Measurements from ENCODE around the gene DOCK2. TPM values are rescaled to one million over a fixed set of nuclear protein-coding genes. Genes with fewer than 3 reads are reported as not detected.

DOCK2 gene
- total RNA-seq, 1 donor = 6.2 TPM

- Histone ChIP-seq H3K36me3 (ENCODE audit: insufficient read depth, low read length) (no peaks in the 10 kb centered on the region), H3K4me1 (ENCODE audit: insufficient read depth, low read length) (no peaks in the 10 kb centered on the region), H3K27ac (ENCODE audit: low read depth, low read length) (no peak overlapping the region), H4K20me1 (ENCODE audit: insufficient read depth, low read length) (no peaks in the 10 kb centered on the region), H3K4me2 (ENCODE audit: insufficient read depth, low read length) (no peak overlapping the region), H3K27me3 (ENCODE audit: insufficient read depth, low read length) (peaks cover 11% of the 10 kb centered on the region), H3K4me3 (ENCODE audit: insufficient read depth, low read length) (no peak overlapping the region), H3K79me2 (ENCODE audit: insufficient read depth, low read length) (no peaks in the 10 kb centered on the region), H3K9me3 (ENCODE audit: low read depth, low read length) (no peaks in the 10 kb centered on the region), H2AFZ (ENCODE audit: low read length) (no peak overlapping the region)
- TF ChIP-seq, protein P1, sequence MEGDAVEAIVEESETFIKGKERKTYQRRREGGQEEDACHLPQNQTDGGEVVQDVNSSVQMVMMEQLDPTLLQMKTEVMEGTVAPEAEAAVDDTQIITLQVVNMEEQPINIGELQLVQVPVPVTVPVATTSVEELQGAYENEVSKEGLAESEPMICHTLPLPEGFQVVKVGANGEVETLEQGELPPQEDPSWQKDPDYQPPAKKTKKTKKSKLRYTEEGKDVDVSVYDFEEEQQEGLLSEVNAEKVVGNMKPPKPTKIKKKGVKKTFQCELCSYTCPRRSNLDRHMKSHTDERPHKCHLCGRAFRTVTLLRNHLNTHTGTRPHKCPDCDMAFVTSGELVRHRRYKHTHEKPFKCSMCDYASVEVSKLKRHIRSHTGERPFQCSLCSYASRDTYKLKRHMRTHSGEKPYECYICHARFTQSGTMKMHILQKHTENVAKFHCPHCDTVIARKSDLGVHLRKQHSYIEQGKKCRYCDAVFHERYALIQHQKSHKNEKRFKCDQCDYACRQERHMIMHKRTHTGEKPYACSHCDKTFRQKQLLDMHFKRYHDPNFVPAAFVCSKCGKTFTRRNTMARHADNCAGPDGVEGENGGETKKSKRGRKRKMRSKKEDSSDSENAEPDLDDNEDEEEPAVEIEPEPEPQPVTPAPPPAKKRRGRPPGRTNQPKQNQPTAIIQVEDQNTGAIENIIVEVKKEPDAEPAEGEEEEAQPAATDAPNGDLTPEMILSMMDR (IDR thresholded peaks at IDR 0.05; ENCODE audit: extremely low read depth, low read depth, low read length) = no peak
- DNase-seq (ENCODE audit: insufficient read length, low spot score, missing footprints) = no peak
Measured at GRCh38 chr5:170008376-170008775, 371.3 kb downstream of the DOCK2 start.

GRCh38 chr5:170010595-170010994, 373.5 kb downstream of the DOCK2 start:
- H3K4me2 ChIP-seq (ENCODE audit: insufficient read depth, low read length) = no peak overlapping the region
- no peak overlapping the region for H2AFZ ChIP-seq (ENCODE audit: low read length)
- no peaks in the 10 kb centered on the region for H3K4me1 ChIP-seq (ENCODE audit: insufficient read depth, low read length)
- TF ChIP-seq, protein P1 (IDR thresholded peaks at IDR 0.05; ENCODE audit: extremely low read depth, low read depth, low read length) = no peak
- peaks cover 17% of the 10 kb centered on the region for H3K27me3 ChIP-seq (ENCODE audit: insufficient read depth, low read length)
- H3K36me3 ChIP-seq (ENCODE audit: insufficient read depth, low read length) = no peaks in the 10 kb centered on the region
- DNase-seq (ENCODE audit: insufficient read length, low spot score, missing footprints) = no peak
- no peaks in the 10 kb centered on the region for H3K9me3 ChIP-seq (ENCODE audit: low read depth, low read length)
- H3K27ac ChIP-seq (ENCODE audit: low read depth, low read length) = no peak overlapping the region
- no peak overlapping the region for H3K4me3 ChIP-seq (ENCODE audit: insufficient read depth, low read length)
- no peaks in the 10 kb centered on the region for H3K79me2 ChIP-seq (ENCODE audit: insufficient read depth, low read length)
- no peaks in the 10 kb centered on the region for H4K20me1 ChIP-seq (ENCODE audit: insufficient read depth, low read length)

DNA sequence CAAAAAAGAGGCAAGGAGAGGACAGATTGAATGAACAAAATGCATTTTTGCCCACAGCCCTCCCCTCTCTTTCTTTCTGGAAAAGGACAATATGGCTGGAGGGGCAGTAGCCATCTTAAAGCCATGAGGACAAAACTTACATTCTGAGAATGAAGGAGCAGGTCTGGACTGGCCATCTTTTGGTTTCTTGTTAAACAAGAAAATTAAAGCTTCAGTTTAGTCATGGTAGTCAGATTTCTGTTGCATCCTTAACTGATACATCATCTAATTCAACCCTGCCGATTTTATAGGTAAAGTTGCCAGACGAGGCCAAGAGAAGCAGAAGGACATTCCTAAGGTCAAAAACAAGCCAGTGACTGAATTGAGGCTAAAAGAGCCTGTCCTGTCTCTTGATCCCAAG, 374.7 kb downstream of the DOCK2 start:
- Histone ChIP-seq H3K79me2 (ENCODE audit: insufficient read depth, low read length) (no peaks in the 10 kb centered on the region), H3K9me3 (ENCODE audit: low read depth, low read length) (no peaks in the 10 kb centered on the region), H2AFZ (ENCODE audit: low read length) (no peak overlapping the region), H3K4me1 (ENCODE audit: insufficient read depth, low read length) (no peaks in the 10 kb centered on the region), H3K27me3 (ENCODE audit: insufficient read depth, low read length) (peaks cover 17% of the 10 kb centered on the region), H3K4me3 (ENCODE audit: insufficient read depth, low read length) (no peak overlapping the region), H3K4me2 (ENCODE audit: insufficient read depth, low read length) (no peak overlapping the region), H3K36me3 (ENCODE audit: insufficient read depth, low read length) (no peaks in the 10 kb centered on the region), H4K20me1 (ENCODE audit: insufficient read depth, low read length) (no peaks in the 10 kb centered on the region), H3K27ac (ENCODE audit: low read depth, low read length) (no peak overlapping the region)
- DNase-seq (ENCODE audit: insufficient read length, low spot score, missing footprints) = no peak
- TF ChIP-seq, protein P1 (IDR thresholded peaks at IDR 0.05; ENCODE audit: extremely low read depth, low read depth, low read length) = no peak

DNA sequence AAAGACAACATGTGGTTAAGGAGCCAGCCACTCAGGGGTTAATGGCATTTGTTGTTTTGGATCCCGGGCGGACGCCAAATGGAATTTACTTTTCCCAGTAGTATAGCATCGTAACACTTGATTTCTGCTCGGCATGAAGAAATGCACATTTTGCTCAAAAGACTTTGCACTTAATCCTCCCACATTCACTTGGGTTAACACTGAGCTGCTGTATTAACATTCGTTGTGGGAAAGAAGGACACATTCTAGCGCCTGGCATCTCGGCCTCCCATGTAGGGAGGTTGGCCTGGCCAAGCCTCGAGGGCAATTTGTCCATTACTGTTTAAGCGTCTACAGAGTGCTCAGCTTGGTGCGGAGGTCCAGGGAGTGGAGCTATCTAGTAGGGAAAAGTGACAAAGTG, 375.5 kb downstream of the DOCK2 start:
- H3K4me3 ChIP-seq (ENCODE audit: insufficient read depth, low read length) = no peak overlapping the region
- TF ChIP-seq, protein P1 (IDR thresholded peaks at IDR 0.05; ENCODE audit: extremely low read depth, low read depth, low read length) = no peak
- H3K27ac ChIP-seq (ENCODE audit: low read depth, low read length) = no peak overlapping the region
- no peaks in the 10 kb centered on the region for H3K9me3 ChIP-seq (ENCODE audit: low read depth, low read length)
- H3K27me3 ChIP-seq (ENCODE audit: insufficient read depth, low read length) = peaks cover 22% of the 10 kb centered on the region
- H3K79me2 ChIP-seq (ENCODE audit: insufficient read depth, low read length) = no peaks in the 10 kb centered on the region
- H3K4me1 ChIP-seq (ENCODE audit: insufficient read depth, low read length) = no peaks in the 10 kb centered on the region
- no peaks in the 10 kb centered on the region for H4K20me1 ChIP-seq (ENCODE audit: insufficient read depth, low read length)
- H3K36me3 ChIP-seq (ENCODE audit: insufficient read depth, low read length) = no peaks in the 10 kb centered on the region
- no peak for DNase-seq (ENCODE audit: insufficient read length, low spot score, missing footprints)
- no peak overlapping the region for H2AFZ ChIP-seq (ENCODE audit: low read length)
- H3K4me2 ChIP-seq (ENCODE audit: insufficient read depth, low read length) = no peak overlapping the region
